Activated CD4-positive, alpha-beta T cell treated with anti-CD3 and anti-CD28 coated beads, Interleukin-2, amount 50 U/mL, for 48 hours (primary cell): Measurements from ENCODE around the gene RNPEP.
"Not testable (repeated sequence)": the region's sequence is repeated elsewhere in the genome, so short reads cannot be mapped to it uniquely, and the experiment has no call there.

ENCODE experiments used
- DNase-seq, 2 experiments: peaks; one replicate each; pipeline ENCODE4 v3.0.0-alpha.2; 2020

Gene RNPEP

GRCh38 chr1:202011994-202012393 is 29.5 kb downstream of the RNPEP start:
- DNase-seq: no peak

DNA sequence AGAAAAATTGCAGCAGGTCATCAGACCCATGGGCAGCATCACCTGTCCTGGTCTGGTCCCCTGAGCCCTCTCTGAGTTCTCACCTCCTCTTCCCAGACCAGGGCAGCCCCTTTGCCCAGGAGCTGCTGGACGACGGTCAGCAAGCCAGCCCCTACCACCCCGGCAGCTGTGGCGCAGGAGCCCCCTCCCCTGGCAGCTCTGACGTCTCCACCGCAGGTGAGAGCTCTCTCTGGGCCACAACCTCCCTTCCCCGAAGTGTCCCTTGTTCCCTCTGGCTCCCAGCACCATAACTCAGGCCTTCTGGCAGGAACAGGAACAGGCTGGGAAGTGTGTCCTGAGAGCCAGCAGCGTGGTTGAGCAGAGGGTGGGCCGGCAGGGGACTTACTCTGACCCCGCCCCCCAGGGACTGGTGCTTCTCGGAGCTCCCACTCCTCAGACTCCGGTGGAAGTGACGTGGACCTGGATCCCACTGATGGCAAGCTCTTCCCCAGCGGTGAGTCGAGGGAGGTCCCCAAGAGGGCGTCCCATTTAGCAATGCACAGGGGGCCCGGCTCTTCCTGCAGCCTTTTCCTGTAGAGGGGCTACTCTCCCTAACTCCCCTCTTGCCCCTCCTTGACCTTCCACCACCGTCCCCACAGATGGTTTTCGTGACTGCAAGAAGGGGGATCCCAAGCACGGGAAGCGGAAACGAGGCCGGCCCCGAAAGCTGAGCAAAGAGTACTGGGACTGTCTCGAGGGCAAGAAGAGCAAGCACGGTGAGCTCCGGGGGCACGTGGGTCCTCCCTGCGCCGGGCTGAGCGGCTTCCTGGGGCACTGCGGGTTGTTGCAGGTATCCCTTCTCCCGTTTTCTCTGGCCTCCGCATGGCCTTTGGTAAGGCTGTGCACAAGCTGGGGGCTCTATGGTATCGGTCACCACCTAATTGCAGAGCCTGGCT is 30.4 kb downstream of the RNPEP start:
- no peak for DNase-seq

DNA sequence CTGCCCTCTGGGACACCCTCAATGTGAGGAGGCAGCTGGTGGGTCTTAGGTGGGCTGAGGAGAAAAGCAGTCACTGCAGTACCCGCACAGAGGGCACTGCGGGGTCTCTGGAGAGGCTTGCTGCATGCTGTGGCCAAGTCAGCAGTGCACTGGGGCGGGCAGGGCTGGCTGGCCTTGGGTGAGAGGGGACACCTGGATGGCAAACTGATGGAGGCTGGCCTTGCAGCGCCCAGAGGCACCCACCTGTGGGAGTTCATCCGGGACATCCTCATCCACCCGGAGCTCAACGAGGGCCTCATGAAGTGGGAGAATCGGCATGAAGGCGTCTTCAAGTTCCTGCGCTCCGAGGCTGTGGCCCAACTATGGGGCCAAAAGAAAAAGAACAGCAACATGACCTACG is 31.2 kb downstream of the RNPEP start:
- DNase-seq: no peak

GRCh38 chr1:202014060-202014459 is 31.6 kb downstream of the RNPEP start:
- DNase-seq: no peak

- DNase-seq: no peak
These were observed 32.6 kb downstream of the RNPEP start for GRCh38 chr1:202014915-202015661.

DNA sequence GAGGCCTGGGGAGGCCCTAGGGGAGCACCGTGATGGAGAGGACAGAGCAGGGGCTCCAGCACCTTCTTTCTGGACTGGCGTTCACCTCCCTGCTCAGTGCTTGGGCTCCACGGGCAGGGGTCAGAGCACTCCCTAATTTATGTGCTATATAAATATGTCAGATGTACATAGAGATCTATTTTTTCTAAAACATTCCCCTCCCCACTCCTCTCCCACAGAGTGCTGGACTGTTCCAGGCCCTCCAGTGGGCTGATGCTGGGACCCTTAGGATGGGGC is 33.2 kb downstream of the RNPEP start:
- no peak for DNase-seq

DNA sequence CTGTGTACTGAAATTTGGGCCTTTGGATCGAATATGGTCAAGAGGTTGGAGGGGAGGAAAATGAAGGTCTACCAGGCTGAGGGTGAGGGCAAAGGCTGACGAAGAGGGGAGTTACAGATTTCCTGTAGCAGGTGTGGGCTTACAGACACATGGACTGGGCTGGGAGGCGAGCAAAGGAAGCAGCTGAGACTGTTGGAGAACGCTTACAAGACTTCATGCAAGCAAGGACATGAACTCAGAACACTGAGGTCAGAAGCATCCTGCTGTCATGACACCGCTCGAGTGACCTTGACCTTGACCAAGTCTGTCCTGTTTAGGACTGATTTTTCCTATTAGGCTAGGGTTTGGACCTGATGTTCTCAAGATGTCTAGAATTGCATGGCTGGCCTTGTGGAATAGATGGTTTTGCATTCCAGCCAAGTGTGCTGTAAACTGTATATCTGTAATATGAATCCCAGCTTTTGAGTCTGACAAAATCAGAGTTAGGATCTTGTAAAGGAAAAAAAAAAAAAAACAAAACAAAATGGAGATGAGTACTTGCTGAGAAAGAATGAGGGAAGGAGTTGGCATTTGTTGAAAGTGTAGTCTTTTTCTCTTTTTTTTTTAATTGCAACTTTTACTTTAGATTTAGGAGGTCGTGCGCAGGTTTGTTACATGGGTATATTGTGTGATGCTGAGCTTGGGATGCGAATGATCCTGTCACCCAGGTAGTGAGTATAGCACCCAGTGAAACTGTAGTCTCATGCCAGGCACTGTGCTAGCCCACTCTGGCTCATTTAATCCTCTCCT is 33.8 kb downstream of the RNPEP start:
- DNase-seq: no peak

GRCh38 chr1:202016811-202017748 is 34.6 kb downstream of the RNPEP start:
- no peak for DNase-seq

- DNase-seq: no peak
These were observed 35.5 kb downstream of the RNPEP start for GRCh38 chr1:202017749-202018467.

DNA sequence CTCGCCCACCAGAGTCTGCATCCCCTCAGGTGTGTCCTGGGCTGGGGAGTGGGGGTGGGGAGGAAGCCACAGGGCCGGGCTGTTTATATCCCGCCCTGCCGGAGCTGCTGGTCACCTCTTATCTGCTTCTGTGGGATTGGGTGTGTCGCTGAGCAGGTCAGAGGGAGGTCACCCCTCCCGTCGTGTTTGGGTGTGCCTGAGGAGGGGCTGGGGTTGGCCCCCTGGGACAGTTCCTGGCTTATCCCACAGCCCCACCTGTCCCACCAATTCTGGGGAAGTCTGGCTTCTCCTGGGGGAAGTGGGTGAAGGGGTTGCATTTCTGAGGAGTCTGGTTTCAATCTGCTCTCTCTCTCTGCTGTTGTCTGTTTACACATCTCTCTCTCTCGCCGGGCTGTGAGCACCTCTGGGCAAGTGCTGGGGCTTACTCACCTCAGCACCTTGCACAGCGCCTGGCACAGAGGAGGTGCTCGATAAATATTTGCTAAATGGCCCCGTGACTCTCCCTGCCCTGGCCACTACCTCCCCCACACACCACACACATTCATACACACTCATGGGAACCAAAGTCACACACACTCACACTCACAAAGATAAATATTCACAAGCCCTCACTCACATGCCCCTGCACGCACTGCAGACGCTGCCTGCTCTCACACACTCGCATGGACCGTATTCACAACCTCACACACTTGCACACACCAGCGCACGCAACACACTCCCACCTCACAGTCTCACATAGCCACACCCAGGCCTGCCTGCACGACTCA is 36.2 kb downstream of the RNPEP start:
- no peak for DNase-seq

- DNase-seq: not testable (repeated sequence)
These were observed 36.7 kb downstream of the RNPEP start for GRCh38 chr1:202019235-202019558.

DNA sequence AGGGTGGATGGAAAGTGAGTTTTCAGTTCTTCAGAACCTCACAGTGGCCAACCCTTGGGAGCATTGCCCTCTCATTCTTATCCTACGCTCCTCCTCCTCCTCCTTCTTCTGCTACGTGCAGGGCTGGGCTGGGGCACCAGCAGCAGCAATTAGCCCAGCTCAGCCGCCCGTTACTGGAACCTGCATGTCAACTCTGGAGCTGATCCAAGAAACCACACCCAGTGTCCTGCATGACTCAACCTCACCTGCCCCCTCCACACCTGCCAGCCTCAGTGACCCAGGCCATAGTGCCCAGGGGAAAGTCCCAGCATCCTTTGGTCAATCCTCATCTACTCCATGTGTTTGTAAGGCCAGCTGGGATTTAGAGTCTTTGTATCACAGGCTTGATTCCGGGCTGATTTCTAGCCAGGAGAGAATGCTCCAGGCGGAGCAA is 40.6 kb downstream of the RNPEP start:
- no peak for DNase-seq

DNA sequence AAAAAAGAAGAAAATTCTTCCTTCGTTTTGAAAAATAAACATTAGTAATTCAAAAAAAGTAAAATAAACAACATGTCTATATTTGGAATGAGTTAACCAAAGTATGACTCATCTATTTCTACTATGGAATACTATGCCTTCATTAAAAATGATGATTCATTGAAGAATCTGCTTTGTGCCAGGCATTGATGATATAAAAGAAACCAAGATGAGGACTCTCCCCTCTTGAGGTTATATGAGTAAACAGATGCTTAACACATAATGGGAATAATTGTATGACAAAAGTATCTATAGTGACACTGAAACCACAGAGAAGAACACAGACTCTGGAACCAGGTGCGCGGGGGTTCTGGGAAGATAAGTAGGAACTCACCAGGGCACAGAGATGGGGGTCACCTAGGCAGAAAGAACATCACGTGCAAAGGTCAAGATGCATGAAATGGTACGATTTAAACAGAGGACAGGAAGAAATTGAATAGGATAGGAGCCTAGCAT is 46.8 kb downstream of the RNPEP start:
- DNase-seq: no peak

- no peak for DNase-seq
These were observed 47.3 kb downstream of the RNPEP start for GRCh38 chr1:202029727-202030126.

DNA sequence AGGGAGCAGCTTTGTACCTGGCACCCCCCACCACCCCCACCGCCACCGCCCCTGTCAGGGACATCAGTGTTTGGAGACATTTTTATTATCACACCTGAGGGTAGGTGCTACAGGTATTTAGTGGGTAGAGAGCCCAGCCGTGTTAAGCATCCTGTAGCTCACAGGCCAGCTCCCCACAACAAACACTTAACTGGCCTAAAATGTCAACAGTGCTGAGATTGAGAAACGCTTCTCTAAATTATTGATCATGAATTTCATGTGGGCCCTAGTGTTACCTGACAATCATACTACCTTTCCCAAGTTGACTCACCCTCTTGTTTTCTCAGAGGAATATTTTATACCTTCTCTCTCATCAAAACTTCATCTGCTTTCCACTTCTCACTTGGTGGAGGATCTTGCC is 49.3 kb downstream of the RNPEP start:
- DNase-seq: no peak

DNA sequence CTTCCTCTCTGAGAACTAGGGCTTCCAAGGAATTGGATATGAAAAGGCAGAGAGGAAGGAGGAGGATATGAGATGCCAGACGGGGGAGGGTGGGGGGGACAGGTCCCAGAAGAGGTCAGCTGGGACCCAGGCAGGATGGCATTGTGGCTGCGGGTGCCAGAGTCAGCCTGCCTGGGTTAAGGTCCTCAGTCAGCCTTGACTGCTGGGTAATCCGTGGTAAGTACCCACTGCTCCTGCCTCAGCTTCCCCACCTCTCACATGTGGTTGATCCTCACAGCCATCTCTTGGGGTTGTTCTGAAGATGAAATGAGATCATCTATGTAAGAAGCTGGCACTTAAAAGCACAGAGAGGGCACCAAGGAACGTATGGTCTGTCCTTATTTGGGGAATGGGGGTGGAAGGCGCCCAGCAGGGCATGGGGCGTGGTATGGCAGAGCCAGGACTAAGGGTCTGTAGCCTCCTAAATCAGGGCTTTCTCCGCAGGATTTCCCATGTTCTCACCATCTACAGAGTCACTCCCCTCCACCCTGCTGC is 51.8 kb downstream of the RNPEP start:
- no peak for DNase-seq

GRCh38 chr1:202034683-202035462 is 52.4 kb downstream of the RNPEP start:
- peak in 1 of 2 experiments; percentile 9 for DNase-seq

- DNase-seq: no peak
These were observed 54.3 kb downstream of the RNPEP start for GRCh38 chr1:202036595-202037387.
